ENCODE measurements around the gene WNT1.

GRCh38 chr12:49020441-49020840, 42.3 kb downstream of the WNT1 start:
- TF ChIP-seq GATA2 (IDR thresholded peaks at IDR 0.05; ENCODE audit: low read depth, low read length) (no peak), GATA3 (IDR thresholded peaks at IDR 0.05; ENCODE audit: low read depth, low read length) (no peak)

Measured in SH-SY5Y (cell line).